GM19025 (cell line): ENCODE results near the gene DIS3L.
"Not testable (repeated sequence)": the region's sequence is repeated elsewhere in the genome, so short reads cannot be mapped to it uniquely, and the experiment has no call there.

Source experiments
- ATAC-seq: cut with Tn5 transposase; IDR thresholded peaks from one replicate; pipeline ENCODE4 v1.9.1; 2021; ENCODE audit warnings: mild to moderate bottlenecking, low read depth, moderate library complexity; ENCODE audit not compliant: unreplicated experiment

DIS3L gene

DNA sequence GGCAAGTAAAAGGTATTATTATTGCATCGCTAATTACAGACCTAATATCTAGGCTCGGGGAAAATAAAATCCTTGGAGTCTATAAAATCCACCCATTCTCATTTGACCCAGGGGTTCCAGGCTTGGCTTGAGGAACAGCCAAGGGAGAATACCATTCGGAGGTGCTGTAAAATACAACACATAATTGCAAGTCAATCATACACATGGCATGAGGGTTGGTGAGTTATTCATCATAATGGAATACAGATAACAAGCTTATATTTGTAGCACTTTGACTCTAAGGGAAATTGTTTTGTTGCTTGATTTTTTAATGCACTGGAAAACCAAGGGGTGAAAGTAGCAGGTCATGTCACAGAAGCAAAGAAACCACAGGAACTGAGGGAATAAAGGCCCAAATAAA lies 16.8 kb upstream of the DIS3L start:
- no peak for ATAC-seq

GRCh38 chr15:66278056-66278455 lies 15.3 kb upstream of the DIS3L start:
- no peak for ATAC-seq

DNA sequence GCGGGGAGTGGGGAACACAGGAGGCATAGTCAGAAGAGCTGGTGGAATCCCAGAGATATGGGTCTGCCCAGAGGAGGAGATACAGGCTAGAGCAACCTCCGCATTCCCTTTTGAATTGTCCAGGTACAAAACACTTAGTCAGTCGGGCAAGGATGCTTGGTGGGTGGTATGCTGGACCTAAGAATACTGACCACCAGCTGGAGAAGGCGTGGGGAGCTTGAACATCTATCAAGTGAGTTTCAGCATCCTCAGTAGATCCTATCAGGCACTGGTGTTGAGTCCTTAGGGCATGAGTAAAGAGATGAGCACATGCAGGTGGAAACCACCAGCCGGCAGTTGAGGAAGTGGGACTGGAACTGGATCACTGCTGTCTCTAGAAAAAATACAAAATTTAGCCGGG lies 14.7 kb upstream of the DIS3L start:
- ATAC-seq, result no peak

- ATAC-seq, result no peak
Observed at GRCh38 chr15:66284271-66284670, 9.1 kb upstream of the DIS3L start.

DNA sequence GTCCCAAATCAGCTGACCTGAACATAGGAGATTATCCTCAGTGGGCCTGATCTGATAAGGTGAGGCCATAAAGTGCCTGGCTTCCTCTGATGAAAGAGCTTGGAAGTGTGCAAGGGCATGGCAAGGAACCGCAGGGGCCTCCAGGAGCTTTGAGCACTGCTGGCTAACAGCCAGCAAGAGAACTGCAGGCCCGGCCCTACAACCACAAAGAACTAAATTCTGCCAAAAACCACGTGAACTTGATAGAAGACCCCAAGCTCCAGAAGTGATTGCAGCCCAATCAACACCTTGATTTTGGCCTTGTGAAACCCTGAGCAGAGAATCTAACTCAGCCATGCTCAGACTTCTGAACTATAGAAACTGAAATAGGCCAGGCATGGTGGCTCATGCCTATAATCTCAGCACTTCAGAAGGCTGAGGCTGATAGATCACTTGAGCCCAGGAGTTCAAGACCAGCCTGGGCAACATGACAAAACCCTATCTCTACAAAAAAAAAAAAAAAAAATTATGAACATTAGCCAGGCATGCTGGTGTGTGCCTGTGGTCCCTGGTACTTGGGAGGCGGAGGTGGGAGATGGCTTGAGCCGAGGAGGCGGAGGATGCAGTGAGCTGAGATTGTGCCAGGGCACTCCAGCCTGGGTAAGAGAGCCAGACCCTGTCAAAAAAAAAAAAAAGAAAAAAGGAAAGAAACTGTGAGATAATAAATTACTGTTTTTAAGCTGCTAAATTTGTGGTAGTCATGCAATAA lies 7.7 kb upstream of the DIS3L start:
- no peak for ATAC-seq

- no peak for ATAC-seq
Observed at GRCh38 chr15:66287461-66288057, 5.8 kb upstream of the DIS3L start.

- no peak for ATAC-seq
Observed at GRCh38 chr15:66288093-66288492, 5.3 kb upstream of the DIS3L start.

DNA sequence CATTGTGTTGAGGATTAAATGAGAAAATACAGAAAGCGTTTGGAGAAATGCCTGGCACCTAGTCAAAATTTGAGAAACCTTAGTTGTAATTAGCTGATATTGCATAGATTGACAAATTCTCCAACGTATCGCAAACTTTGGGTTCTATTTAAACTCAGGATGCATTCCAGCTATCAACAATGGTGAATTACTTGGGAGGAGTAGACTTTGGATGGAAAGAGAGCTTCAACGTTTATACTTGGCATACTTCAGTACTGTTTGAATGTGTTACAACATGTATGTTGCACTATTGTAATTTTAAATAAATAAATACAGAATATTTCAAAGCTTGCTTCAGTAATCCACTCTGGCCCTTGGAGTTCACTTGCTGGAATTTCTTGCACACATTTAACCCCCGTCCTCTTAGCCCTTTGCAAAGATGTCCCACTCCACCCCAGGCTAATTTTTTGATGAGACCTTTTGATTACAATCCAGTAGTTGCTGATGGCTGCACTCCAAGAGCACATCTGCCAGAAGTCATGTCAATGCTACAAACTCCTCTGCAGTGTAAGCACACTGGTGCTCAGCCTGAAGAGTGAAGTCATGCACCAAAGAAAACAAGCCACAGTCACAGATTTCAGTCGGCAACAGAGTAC lies 4.7 kb upstream of the DIS3L start:
- ATAC-seq, result no peak

DNA sequence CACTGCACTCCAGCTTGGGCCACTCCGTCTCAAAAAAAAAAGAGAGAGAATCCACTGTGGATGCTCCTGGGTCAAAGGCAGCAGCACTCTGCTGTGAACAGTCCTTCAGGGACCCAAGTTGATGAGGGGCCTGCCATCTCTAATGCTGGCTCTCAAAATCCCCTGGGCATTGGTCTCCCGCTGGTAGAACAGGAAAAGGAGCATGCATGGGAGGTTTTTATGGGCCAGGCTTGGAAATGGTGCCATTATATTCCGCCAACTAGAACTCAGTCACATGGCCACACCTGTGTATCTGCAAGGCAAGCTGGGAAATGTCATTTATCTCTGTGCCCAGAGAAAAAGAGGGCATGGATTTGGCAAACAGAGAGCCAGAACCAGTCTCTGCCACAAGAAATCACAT lies 3.4 kb upstream of the DIS3L start:
- no peak for ATAC-seq

DNA sequence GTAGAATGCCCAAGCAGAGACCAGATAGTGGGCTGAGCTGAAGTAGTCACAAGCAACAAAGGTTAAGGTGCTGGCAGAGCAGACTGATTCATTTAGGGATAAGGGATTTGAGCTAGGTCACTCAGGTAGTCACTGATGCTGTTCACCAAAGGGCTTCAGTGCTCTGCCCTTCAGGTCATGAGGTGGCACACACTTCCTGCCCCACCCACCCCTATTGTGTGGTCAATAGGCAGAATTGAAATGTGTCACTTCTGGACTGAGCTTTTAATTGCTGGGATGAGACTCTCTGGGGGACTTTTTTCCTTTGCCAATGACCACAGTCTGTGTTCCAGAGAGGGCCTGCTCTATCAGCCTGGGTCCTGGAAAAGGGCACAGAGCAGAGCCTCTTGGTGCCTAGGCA lies 2.9 kb upstream of the DIS3L start:
- ATAC-seq, result no peak

- no peak for ATAC-seq
Observed at GRCh38 chr15:66291816-66292570, 1.4 kb upstream of the DIS3L start.

DNA sequence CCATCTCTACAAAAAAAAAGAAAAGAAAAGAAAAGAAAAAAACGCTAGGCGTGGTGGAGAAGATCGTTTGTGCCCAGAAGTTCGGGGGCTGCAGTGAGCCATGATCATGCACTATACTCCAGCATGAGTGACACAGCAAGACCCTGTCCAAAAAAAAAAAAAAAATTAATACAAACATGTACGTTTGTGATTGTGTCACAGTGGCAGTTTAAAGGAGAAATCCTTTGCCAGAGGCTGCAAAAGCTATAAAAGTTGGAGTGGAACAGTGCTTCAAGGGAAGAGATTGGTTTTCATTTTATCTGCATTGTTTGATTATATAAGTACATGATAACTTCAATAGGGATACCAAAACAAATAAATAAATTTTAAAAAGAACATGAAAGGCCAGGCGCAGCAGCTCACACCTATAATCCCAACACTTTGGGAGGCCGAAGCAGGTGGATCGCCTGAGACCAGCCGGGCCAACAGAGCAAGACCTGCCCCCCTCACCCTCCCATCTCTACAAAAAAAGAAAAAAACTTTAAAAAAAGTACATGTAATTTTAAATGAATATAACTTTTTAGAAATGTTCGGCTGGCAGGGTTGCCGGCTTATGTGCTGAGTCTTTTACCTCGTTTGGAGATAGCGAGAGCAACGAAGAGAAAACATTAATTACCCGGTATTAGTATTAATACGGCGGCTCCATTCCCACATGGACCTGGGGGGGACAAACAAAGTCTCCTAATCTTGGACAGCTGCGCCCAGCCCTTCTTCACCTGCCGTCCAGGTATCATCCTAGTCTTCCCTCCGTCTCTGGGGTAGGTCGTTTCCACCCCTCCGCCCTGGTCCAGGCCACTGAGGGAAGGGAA lies 573 bp upstream of the DIS3L start:
- no peak for ATAC-seq

DNA sequence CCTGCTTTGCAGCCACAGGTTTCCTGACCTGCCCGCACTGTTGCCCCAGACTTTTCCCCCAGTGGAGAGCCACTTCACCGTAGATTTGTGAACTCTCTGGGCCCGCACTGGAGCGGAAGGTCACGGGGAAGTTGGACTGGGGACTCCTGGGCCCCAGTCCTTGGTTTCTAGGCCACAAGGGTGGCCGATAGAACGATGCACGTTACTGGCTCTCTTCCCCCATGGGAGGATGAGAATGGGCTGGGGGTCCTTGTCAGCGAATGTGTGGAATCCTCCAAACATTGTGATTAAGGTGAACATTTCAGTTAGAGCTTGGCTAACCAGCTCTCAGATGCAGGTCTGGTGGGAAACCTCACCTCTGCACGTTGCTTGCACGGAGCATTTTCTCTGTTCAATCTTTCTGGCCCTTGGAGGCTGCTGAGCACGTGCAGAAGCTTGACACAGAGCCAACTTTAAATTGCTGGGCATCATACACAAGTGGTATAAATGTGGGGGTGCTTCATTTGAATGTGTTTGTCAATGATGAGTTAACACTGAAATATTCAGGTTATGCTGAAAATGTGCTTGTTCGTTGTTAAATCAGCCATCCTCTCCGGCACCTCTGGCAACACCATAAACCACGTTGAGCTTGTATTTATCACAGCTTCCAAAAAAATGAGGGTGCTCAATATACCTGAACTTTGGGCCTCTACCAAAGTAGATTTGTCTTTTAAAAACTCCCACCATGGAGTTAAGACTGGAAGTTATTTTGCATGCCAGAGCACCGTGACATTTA lies 976 bp downstream of the DIS3L start:
- ATAC-seq, result no peak

GRCh38 chr15:66294932-66295235 lies 1.5 kb downstream of the DIS3L start:
- ATAC-seq, result no peak

DNA sequence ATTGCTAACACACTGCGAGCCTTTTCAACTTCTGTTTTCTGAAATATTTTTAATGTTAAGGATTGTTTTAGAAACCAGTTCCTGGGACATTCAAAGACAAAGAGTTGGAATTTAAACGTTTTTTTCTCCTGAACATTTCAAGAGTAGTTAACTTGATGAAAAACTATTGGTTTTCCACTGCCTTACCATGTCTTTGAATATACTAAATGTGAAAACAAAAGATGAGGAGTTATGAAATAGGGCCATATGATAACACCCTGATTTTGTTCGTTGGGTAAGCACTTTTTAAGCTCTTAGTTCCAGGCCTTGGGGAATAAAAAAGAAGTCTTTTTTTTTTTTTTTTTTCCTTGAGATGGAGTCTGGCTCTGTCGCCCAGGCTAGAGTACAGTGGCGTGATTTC lies 2.8 kb downstream of the DIS3L start:
- no peak for ATAC-seq

- no peak for ATAC-seq
Observed at GRCh38 chr15:66298803-66299251, 5.5 kb downstream of the DIS3L start.

GRCh38 chr15:66302489-66303278 lies 9.3 kb downstream of the DIS3L start:
- no peak for ATAC-seq

- not testable (repeated sequence) for ATAC-seq
Observed at GRCh38 chr15:66304425-66304824, 11.1 kb downstream of the DIS3L start.

GRCh38 chr15:66306381-66306780 lies 13.0 kb downstream of the DIS3L start:
- no peak for ATAC-seq
